ENCODE results near the gene ASXL1. TPM values are rescaled to one million over a fixed set of nuclear protein-coding genes. Genes with fewer than 3 reads are reported as not detected.

The ASXL1 gene
- total and polyA plus RNA-seq, 10 of the 15 experiments (the other 5 are each of a cell fraction or from before 2014, with no cell fraction given), result 11.0 to 87.6 (median 56.8) TPM

DNA sequence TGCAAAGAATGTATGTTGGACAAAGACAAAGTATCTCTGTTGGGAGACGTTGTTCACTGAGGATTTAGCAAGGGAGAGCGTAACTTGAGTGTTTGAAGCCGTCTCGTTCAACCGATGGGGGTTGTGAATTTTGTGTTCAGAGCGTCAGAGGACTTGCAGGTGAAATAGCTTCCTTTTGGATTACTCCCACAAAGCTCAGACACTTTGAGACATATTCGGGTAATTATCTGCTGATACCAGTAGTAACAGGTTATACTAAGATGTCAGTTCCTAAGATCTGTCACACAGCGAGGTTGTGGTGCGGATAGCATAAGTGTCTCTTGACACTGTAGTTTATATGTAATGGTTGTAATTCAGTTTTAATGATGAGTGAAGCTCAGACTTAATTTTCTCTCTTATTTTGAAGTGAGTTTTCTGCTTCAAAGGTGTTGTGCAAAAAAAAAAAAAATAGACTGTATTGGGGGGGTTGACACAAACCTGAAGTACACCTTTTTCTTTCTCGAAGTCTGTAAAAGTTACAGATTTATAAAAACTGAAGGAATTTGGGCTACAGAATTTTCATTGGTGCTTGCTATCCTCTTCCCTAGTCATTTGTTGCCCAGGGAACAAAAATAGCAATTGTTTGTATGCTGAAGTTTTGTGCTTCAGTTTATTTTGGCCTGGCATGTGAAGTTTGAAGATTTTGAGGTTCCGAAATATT lies 1.7 kb downstream of the ASXL1 start (continued):
- TF ChIP-seq WRNIP1 (IDR thresholded peaks at IDR 0.05; ENCODE audit: borderline replicate concordance, low read depth, low read length) (0 out of 2 replicates have a peak, but pooled peaks have one; percentile 82), TARDBP (IDR thresholded peaks at IDR 0.05; ENCODE audit: borderline replicate concordance) (no peak), SMC3 (IDR thresholded peaks at IDR 0.05; ENCODE audit: borderline replicate concordance, low read length) (no peak), NR2C2 (IDR thresholded peaks at IDR 0.05; ENCODE audit: borderline replicate concordance, control insufficient read depth, insufficient read length, low read depth) (no peak), ZNF622 (IDR thresholded peaks at IDR 0.05) (no peak), RAD21 (IDR thresholded peaks at IDR 0.05; ENCODE audit: insufficient read depth, low read depth, low read length) (no peak), RFX5 (IDR thresholded peaks at IDR 0.05; ENCODE audit: low read depth, low read length) (peak; percentile 95), ZNF274 (IDR thresholded peaks at IDR 0.05; ENCODE audit: insufficient read depth, insufficient read length) (no peak), CHD1 (IDR thresholded peaks at IDR 0.05; ENCODE audit: low read depth, low read length) (no peak), EGR1 (IDR thresholded peaks at IDR 0.05; ENCODE audit: borderline replicate concordance in 1 of 2, low read depth in 2 of 2, low read length in 2 of 2) (no peak), POU2F2 (IDR thresholded peaks at IDR 0.05; ENCODE audit: borderline replicate concordance, low read depth, low read length) (no peak)
- TF ChIP-seq, protein P1, sequence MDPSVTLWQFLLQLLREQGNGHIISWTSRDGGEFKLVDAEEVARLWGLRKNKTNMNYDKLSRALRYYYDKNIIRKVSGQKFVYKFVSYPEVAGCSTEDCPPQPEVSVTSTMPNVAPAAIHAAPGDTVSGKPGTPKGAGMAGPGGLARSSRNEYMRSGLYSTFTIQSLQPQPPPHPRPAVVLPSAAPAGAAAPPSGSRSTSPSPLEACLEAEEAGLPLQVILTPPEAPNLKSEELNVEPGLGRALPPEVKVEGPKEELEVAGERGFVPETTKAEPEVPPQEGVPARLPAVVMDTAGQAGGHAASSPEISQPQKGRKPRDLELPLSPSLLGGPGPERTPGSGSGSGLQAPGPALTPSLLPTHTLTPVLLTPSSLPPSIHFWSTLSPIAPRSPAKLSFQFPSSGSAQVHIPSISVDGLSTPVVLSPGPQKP (IDR thresholded peaks at IDR 0.05; ENCODE audit: low read depth, low read length), result no peak

DNA sequence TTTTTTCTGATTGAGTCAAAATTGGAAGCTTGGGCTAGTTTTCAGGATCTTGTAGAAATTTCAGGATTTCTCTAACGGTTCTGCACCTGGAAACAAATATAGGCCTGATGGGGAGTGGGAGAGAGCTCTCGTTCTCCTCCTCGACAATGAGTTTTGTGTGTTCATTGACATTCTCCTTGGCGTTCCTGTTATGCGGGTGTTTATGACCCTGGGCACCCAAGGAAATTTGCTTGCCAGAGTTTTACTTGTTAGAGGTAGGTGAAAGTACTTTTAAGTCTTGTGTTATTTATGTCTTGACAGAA lies 2.2 kb downstream of the ASXL1 start:
- peak overlapping the region; percentile 79 for H3K9ac ChIP-seq (ENCODE audit: control insufficient read depth, insufficient read depth, low read length)
- peaks cover 25% of the 10 kb centered on the region for H3K4me1 ChIP-seq (ENCODE audit: control insufficient read depth, insufficient read depth, low read length)
- TF ChIP-seq HCFC1 (IDR thresholded peaks at IDR 0.05; ENCODE audit: low read length) (no peak), CBFB (IDR thresholded peaks at IDR 0.05; ENCODE audit: low read depth) (no peak)
- H3K36me3 ChIP-seq (ENCODE audit: control insufficient read depth in 2 of 2, insufficient read depth in 2 of 2, low read length in 1 of 2), result no peaks in the 10 kb centered on the region
- no peaks in the 10 kb centered on the region; the same call in 2 of the 3 replicates for H3K9me3 ChIP-seq (replicated peaks; ENCODE audit: control insufficient read depth, insufficient read depth, low read length)
- no peak for FAIRE-seq
- no peaks in the 10 kb centered on the region for H3K27me3 ChIP-seq (replicated peaks in 1 of 2; ENCODE audit: control insufficient read depth in 2 of 2, insufficient read depth in 2 of 2, low read length in 1 of 2)
- no TSS peak for BruUV-seq (replicated peaks)
- in situ Hi-C loops (cut with MboI), result no loop called here
- DNase-seq (ENCODE audit: low read depth, low spot score), result no peak
- H2AFZ ChIP-seq (ENCODE audit: control insufficient read depth, low read depth, low read length), result no peak overlapping the region
- peaks cover 72% of the 10 kb centered on the region for H3K79me2 ChIP-seq (ENCODE audit: control insufficient read depth, insufficient read depth, low read length)
- RAD21 ChIA-PET (ENCODE audit: unreplicated experiment), result interaction anchor here (1.4 to 3.3 kb wide), 5 partner anchors 8 to 166 kb away, joined by 3 to 17 read pairs (median 4); no protein-coding TSS in a partner anchor
- intact Hi-C loops (cut with micrococcal nuclease; ENCODE audit: unreplicated experiment), result no loop called here
- POLR2A ChIA-PET, result interaction anchor here (0.9 to 3.0 kb wide), 3 partner anchors 9 to 74 kb away, joined by 4 to 16 read pairs (median 6); no protein-coding TSS in a partner anchor
- H3K4me3 ChIP-seq, result peak overlapping the region; percentile 77
- SMC1A ChIA-PET (ENCODE audit: uncharacterized antibody, unreplicated experiment), result interaction anchor here (1.2 to 2.7 kb wide), 10 partner anchors 10 to 291 kb away, joined by 3 to 18 read pairs (median 4); partner anchors contain the start of gene TM9SF4
- 0% methylated on average over 5 of the region's 5 CpGs for WGBS (ENCODE audit: insufficient coverage, insufficient replicate concordance, low lambda C conversion rate, missing lambda C conversion rate)
- H3K4me2 ChIP-seq (ENCODE audit: control insufficient read depth, insufficient read depth), result peak overlapping the region; percentile 94
- H3K27ac ChIP-seq (ENCODE audit: control insufficient read depth, insufficient read depth), result peak overlapping the region; percentile 42
- peaks cover 7% of the 10 kb centered on the region for H4K20me1 ChIP-seq (ENCODE audit: control insufficient read depth, insufficient read depth)
- ATAC-seq, result no peak
- CTCF ChIA-PET, result interaction anchor here (1.3 to 2.3 kb wide), 4 partner anchors 23 to 80 kb away, joined by 3 to 6 read pairs (median 4); no protein-coding TSS in a partner anchor
